ENCODE measurements around the gene RNF181.

The RNF181 gene

GRCh38 chr2:85550486-85550885 is 45.1 kb upstream of the RNF181 start:
- Histone ChIP-seq H3K27me3 (ENCODE audit: insufficient read depth, poor library complexity, severe bottlenecking) (no peaks in the 10 kb centered on the region), H3K27ac (replicated peaks) (peak overlapping the region; percentile 54), H3K4me3 (replicated peaks; ENCODE audit: insufficient read depth, low read length) (no peak overlapping the region)
- no peak for TF ChIP-seq GABPA (IDR thresholded peaks at IDR 0.05; ENCODE audit: low read depth)
- no peak for TF ChIP-seq POLR2AphosphoS5 (IDR thresholded peaks at IDR 0.05; ENCODE audit: low read depth)
- no peak for TF ChIP-seq REST (IDR thresholded peaks at IDR 0.05; ENCODE audit: insufficient replicate concordance, low read depth)
- TF ChIP-seq CTCF (IDR thresholded peaks at IDR 0.05; ENCODE audit: insufficient read depth, low read length) = no peak
- peak; percentile 28; the same call in 1 of the 2 replicates for TF ChIP-seq SPI1 (IDR thresholded peaks at IDR 0.05; ENCODE audit: borderline replicate concordance, low read depth)
- peak in 1 of 2 experiments; percentile 90 for DNase-seq (ENCODE audit: low read depth in 1 of 2, low spot score in 1 of 2)

- TF ChIP-seq CTCF (IDR thresholded peaks at IDR 0.05; ENCODE audit: insufficient read depth, low read length) = peak; percentile 98
- no peak for TF ChIP-seq GABPA (IDR thresholded peaks at IDR 0.05; ENCODE audit: low read depth)
- H3K27me3 ChIP-seq (ENCODE audit: insufficient read depth, poor library complexity, severe bottlenecking) = no peaks in the 10 kb centered on the region
- H3K27ac ChIP-seq (replicated peaks) = peak overlapping the region; percentile 54; the same call in 1 of the 2 replicates
- peak; percentile 69 to 89 for DNase-seq (ENCODE audit: low read depth in 1 of 2, low spot score in 1 of 2)
- no peak overlapping the region for H3K4me3 ChIP-seq (replicated peaks; ENCODE audit: insufficient read depth, low read length)
These were observed 43.6 kb upstream of the RNF181 start for GRCh38 chr2:85551698-85552678.

- TF ChIP-seq REST (IDR thresholded peaks at IDR 0.05; ENCODE audit: insufficient replicate concordance, low read depth) (no peak), GABPA (IDR thresholded peaks at IDR 0.05; ENCODE audit: low read depth) (no peak), SPI1 (IDR thresholded peaks at IDR 0.05; ENCODE audit: borderline replicate concordance, low read depth) (no peak), CTCF (IDR thresholded peaks at IDR 0.05; ENCODE audit: insufficient read depth, low read length) (no peak), POLR2AphosphoS5 (IDR thresholded peaks at IDR 0.05; ENCODE audit: low read depth) (no peak)
- H3K27me3 ChIP-seq (ENCODE audit: insufficient read depth, poor library complexity, severe bottlenecking) = no peaks in the 10 kb centered on the region
- H3K4me3 ChIP-seq (replicated peaks; ENCODE audit: insufficient read depth, low read length) = no peak overlapping the region
- no peak for DNase-seq (ENCODE audit: low read depth in 1 of 2, low spot score in 1 of 2)
- H3K27ac ChIP-seq (replicated peaks) = no peak overlapping the region
These were observed 42.4 kb upstream of the RNF181 start for GRCh38 chr2:85553184-85553583.
